DOHH2 (cell line): ENCODE data around the gene SLC7A4.
A peak's percentile ranks its signal among the peaks of the same experiment; 100 is the strongest.

Experiments
- H3F3A ChIP-seq: fragments of 200-600 bp; sonication (generic), shearing (Covaris generic); 2 replicates; pipeline ENCODE4 v1.6.0; 2016; ENCODE audit warnings: antibody characterized with exemption, mild to moderate bottlenecking; ENCODE audit not compliant: control insufficient read depth, insufficient read depth
- H3K27ac ChIP-seq: fragments of 200-600 bp; sonication (generic); 2 replicates; pipeline ENCODE4 v1.5.1; 2014; ENCODE audit warnings: low read depth, mild to moderate bottlenecking, low read length, moderate library complexity
- H3K27me3 ChIP-seq: fragments of 200-600 bp; sonication (generic); 2 replicates; pipeline ENCODE4 v1.6.1; 2014; ENCODE audit warnings: mild to moderate bottlenecking, low read length, mixed read lengths; ENCODE audit not compliant: control insufficient read depth
- H3K36me3 ChIP-seq: fragments of 200-600 bp; sonication (generic); 2 replicates; pipeline ENCODE4 v1.6.1; 2014; ENCODE audit warnings: mild to moderate bottlenecking, low read length, moderate library complexity, mixed read lengths; ENCODE audit not compliant: control insufficient read depth
- H3K4me1 ChIP-seq: fragments of 200-600 bp; sonication (generic); 2 replicates; pipeline ENCODE4 v1.6.1; 2014; ENCODE audit warnings: mild to moderate bottlenecking, low read length, mixed read lengths; ENCODE audit not compliant: control insufficient read depth
- H3K4me2 ChIP-seq: fragments of 200-600 bp; sonication (generic); 2 replicates; pipeline ENCODE4 v1.6.0; 2014; ENCODE audit warnings: mild to moderate bottlenecking, low read length, moderate library complexity
- H3K4me3 ChIP-seq: fragments of 200-600 bp; sonication (generic); 2 replicates; pipeline ENCODE4 v1.5.1; 2014; ENCODE audit warnings: mild to moderate bottlenecking, low read length, mixed read lengths
- H3K79me2 ChIP-seq: fragments of 200-600 bp; sonication (generic); 2 replicates; pipeline ENCODE4 v1.6.1; 2014; ENCODE audit warnings: mild to moderate bottlenecking, low read length, mixed read lengths; ENCODE audit not compliant: control insufficient read depth
- H3K9me2 ChIP-seq: fragments of 200-600 bp; sonication (generic); replicated peaks from 2 replicates; pipeline ENCODE4 v1.6.1; 2014; ENCODE audit warnings: mild to moderate bottlenecking, low read length, mixed read lengths; ENCODE audit not compliant: control insufficient read depth
- H3K9me3 ChIP-seq: fragments of 200-600 bp; sonication (generic); 2 replicates; pipeline ENCODE4 v1.6.1; 2014; ENCODE audit warnings: antibody characterized with exemption, low read length, mixed read lengths; ENCODE audit not compliant: control insufficient read depth, insufficient read depth
- H4K20me1 ChIP-seq: fragments of 200-600 bp; sonication (generic); 2 replicates; pipeline ENCODE4 v1.6.0; 2014; ENCODE audit warnings: low read depth, mild to moderate bottlenecking, antibody characterized with exemption, low read length, moderate library complexity; ENCODE audit not compliant: control insufficient read depth, insufficient read depth
- EZH2phosphoT487 ChIP-seq: fragments of 200-600 bp; sonication (generic); IDR thresholded peaks from 2 replicates; pipeline ENCODE4 v1.6.1; 2017; ENCODE audit warnings: borderline replicate concordance, mild to moderate bottlenecking, antibody characterized with exemption, low read length, moderate library complexity, mixed read lengths
- TF ChIP-seq, protein P1 (sequence below): fragments of 200-600 bp; sonication (generic); IDR thresholded peaks from one replicate; pipeline ENCODE4 v1.5.1; 2014; ENCODE audit warnings: antibody characterized with exemption, mild to moderate bottlenecking, low read depth, low read length; ENCODE audit not compliant: poor library complexity, severe bottlenecking

Gene SLC7A4

DNA sequence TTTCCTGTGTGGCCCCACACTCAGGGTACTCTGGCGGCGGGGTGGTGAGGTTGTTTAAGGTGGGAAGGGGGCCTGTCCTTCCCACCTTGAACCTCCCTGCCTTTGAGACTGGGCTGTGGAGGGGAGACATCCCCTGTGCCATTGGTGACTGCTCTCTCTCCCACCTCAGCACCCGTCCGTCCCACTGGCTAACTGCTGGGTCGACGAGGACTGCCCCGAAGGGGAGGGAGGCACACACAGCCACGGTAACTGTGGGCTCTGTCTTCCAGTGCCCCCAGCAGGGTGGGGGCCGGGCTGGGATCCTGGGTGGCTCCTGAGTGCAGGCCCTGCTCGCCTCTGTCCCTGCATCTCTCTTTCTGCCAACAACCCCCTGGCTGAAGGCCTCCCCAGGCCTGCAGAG is 9.9 kb downstream of the SLC7A4 start:
- Histone ChIP-seq H3F3A (no peaks in the 10 kb centered on the region), H3K4me1 (peaks cover 2% of the 10 kb centered on the region; the same call in 1 of the 2 replicates), H3K27ac (no peak overlapping the region), H3K79me2 (no peaks in the 10 kb centered on the region), H3K4me2 (no peak overlapping the region), H3K9me2 (no peaks in the 10 kb centered on the region), H3K27me3 (no peaks in the 10 kb centered on the region), H3K4me3 (no peak overlapping the region), H3K9me3 (no peaks in the 10 kb centered on the region), H4K20me1 (peaks cover 4% of the 10 kb centered on the region; the same call in 1 of the 2 replicates), H3K36me3 (no peaks in the 10 kb centered on the region)
- TF ChIP-seq, protein P1, sequence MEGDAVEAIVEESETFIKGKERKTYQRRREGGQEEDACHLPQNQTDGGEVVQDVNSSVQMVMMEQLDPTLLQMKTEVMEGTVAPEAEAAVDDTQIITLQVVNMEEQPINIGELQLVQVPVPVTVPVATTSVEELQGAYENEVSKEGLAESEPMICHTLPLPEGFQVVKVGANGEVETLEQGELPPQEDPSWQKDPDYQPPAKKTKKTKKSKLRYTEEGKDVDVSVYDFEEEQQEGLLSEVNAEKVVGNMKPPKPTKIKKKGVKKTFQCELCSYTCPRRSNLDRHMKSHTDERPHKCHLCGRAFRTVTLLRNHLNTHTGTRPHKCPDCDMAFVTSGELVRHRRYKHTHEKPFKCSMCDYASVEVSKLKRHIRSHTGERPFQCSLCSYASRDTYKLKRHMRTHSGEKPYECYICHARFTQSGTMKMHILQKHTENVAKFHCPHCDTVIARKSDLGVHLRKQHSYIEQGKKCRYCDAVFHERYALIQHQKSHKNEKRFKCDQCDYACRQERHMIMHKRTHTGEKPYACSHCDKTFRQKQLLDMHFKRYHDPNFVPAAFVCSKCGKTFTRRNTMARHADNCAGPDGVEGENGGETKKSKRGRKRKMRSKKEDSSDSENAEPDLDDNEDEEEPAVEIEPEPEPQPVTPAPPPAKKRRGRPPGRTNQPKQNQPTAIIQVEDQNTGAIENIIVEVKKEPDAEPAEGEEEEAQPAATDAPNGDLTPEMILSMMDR, result no peak
- no peak for TF ChIP-seq EZH2phosphoT487

DNA sequence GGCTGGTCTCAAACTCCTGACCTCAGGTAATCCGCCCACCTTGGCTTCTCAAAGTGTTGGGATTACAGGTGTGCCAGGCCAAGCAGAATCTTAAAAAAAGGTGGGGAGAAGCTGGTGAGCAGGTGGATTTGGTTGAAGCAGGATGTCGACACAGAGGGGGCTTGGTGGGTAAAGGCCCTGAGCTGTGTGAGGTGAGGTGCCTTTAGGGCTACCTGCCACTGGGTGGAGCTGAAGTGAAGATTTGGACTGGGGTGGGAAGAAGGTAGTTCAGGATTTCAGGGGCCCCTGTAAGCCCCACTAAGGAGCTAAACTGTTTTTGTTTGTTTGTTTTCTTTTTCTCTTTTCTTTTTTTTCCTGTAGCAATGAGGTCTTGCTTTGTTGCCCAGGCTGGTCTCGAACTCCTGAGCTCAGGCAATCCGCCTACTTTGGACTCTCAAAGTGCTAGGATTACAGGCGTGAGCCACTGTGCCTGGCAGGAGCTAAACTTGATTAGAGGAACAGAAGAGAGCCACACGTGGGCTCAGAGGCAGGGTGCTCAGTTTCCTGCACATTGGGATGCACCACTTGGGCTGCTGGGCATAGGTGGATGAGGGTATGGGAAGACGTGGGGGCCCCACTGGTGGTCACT is 11.4 kb downstream of the SLC7A4 start:
- Histone ChIP-seq H3K4me3 (no peak overlapping the region), H3K27me3 (peaks cover 9% of the 10 kb centered on the region; the same call in 1 of the 2 replicates), H4K20me1 (peaks cover 4% of the 10 kb centered on the region; the same call in 1 of the 2 replicates), H3K36me3 (no peaks in the 10 kb centered on the region), H3K9me3 (no peaks in the 10 kb centered on the region), H3K4me2 (no peak overlapping the region), H3K4me1 (peaks cover 2% of the 10 kb centered on the region; the same call in 1 of the 2 replicates), H3K79me2 (no peaks in the 10 kb centered on the region), H3K27ac (no peak overlapping the region), H3F3A (no peaks in the 10 kb centered on the region), H3K9me2 (no peaks in the 10 kb centered on the region)
- no peak for TF ChIP-seq EZH2phosphoT487
- TF ChIP-seq, protein P1, result peak; percentile 76

DNA sequence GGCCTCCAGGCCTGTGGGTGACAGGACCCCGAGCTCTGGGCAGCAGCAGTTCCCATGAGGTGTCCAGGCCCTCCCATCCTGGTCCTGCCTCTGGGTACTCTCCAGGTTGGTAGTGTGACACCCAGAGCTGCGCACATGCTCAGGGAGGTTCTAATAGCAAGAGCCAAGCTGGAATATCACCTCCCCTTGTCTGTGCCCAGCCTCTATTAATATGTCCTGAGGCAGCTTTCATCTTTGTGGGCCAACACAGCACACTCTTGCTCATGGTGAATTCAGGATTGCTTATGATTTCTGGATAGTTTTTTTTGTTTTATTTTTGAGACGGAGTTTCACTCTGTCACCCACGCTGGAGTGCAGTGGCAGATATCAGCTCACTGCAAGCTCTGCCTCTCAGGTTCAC is 14.0 kb downstream of the SLC7A4 start:
- Histone ChIP-seq H3K4me3 (no peak overlapping the region), H3K36me3 (no peaks in the 10 kb centered on the region), H3K4me2 (no peak overlapping the region), H3K79me2 (no peaks in the 10 kb centered on the region), H3K9me3 (no peaks in the 10 kb centered on the region), H3F3A (no peaks in the 10 kb centered on the region), H3K27me3 (peaks cover 11% of the 10 kb centered on the region; the same call in 1 of the 2 replicates), H3K9me2 (no peaks in the 10 kb centered on the region), H3K4me1 (peaks cover 19% of the 10 kb centered on the region), H4K20me1 (peaks cover 4% of the 10 kb centered on the region; the same call in 1 of the 2 replicates), H3K27ac (no peak overlapping the region)
- no peak for TF ChIP-seq EZH2phosphoT487
- TF ChIP-seq, protein P1, result no peak
